K562 (cell line): Measurements from ENCODE around the gene RASL10B. TPM values are rescaled to one million over a fixed set of nuclear protein-coding genes. Genes with fewer than 3 reads are reported as not detected.

Experiments used
- ATAC-seq: fragments of 200-7000 bp; cut with Tn5 transposase; 3 replicates; pipeline ENCODE4 v1.9.1; 2020; ENCODE audit warnings: moderate library complexity
- BruUV-seq: library from RNA; stranded (reverse); fragments of 400-500 nt; replicated peaks from 2 replicates; lab custom pipeline; 2021; lab: Mats Ljungman, UMichigan
- CTCF ChIA-PET: fragments of 300-600 bp; formaldehyde crosslinking; extraction: SDS; loops from one replicate; lab custom pipeline; 2021; ENCODE audit warnings: low intra/inter-chr PET ratio; lab: Yijun Ruan, JAX
- POLR2A ChIA-PET: fragments of 300-600, 350-650 bp; sonication (Branson Sonifier 250); formaldehyde crosslinking; extraction: SDS; loops from one replicate; lab custom pipeline; 2021; ENCODE audit warnings: antibody characterized with exemption, inconsistent platforms; lab: Yijun Ruan, JAX
- DNase-seq, 4 experiments: peaks; one replicate each; pipeline versions ENCODE4 v3.0.0 to v3.0.0-alpha.2; 2011 to 2018; ENCODE audit warnings: low spot score in 3 of 4, mixed read lengths in 3 of 4; ENCODE audit errors: extremely low read depth in 1 of 4
- FAIRE-seq: peaks from 2 replicates; lab custom pipeline; 2011; peaks lifted over from hg19 to GRCh38; lab: Jason Lieb, UNC
- H2AFZ ChIP-seq: 2 replicates; pipeline ENCODE4 v1.6.0; 2011; ENCODE audit warnings: low read depth, low read length, control low read depth, inconsistent platforms
- H3K27ac ChIP-seq: fragments of 200-600 bp; 3 replicates; pipeline ENCODE4 v1.8.0; 2011; ENCODE audit warnings: low read depth, mild to moderate bottlenecking, control low read depth, inconsistent platforms, low read length, moderate library complexity, mixed read lengths; ENCODE audit errors: extremely low read depth
- H3K27me3 ChIP-seq, 2 experiments: fragments of 300-600 bp in 1 of 2; 2 replicates in 1 of 2; 3 replicates in 1 of 2; pipeline versions ENCODE4 v1.6.0 to v1.8.0; 2011; ENCODE audit warnings: inconsistent platforms in 2 of 2, low read length in 2 of 2, mild to moderate bottlenecking in 1 of 2, mixed read lengths in 1 of 2, moderate library complexity in 1 of 2; ENCODE audit not compliant: control insufficient read depth in 2 of 2, insufficient read depth in 2 of 2
- H3K36me3 ChIP-seq: fragments of 300-600 bp; 3 replicates; pipeline ENCODE4 v1.8.0; 2011; ENCODE audit warnings: mild to moderate bottlenecking, low read length, inconsistent platforms; ENCODE audit not compliant: control insufficient read depth, insufficient read depth
- H3K4me1 ChIP-seq, 2 experiments: fragments of 200-600 bp in 1 of 2; replicated peaks in 1 of 2; 2 replicates in 1 of 2; 3 replicates in 1 of 2; pipeline versions ENCODE4 v1.5.1 to v1.8.0; 2011; ENCODE audit warnings: inconsistent platforms in 2 of 2, low read length in 2 of 2, mild to moderate bottlenecking in 1 of 2, mixed read lengths in 1 of 2, moderate library complexity in 1 of 2; ENCODE audit not compliant: control insufficient read depth in 2 of 2, insufficient read depth in 2 of 2
- H3K4me2 ChIP-seq: 2 replicates; pipeline ENCODE4 v1.6.1; 2011; ENCODE audit warnings: low read length, control low read depth, inconsistent platforms, mixed read lengths; ENCODE audit not compliant: insufficient read depth
- H3K4me3 ChIP-seq: fragments of 200-600 bp; sonication (generic), shearing (Covaris generic); 2 replicates; pipeline ENCODE4 v1.5.1; 2016; ENCODE audit warnings: control low read depth, inconsistent platforms
- H3K79me2 ChIP-seq: fragments of 200-600 bp; 3 replicates; pipeline ENCODE4 v1.8.0; 2011; ENCODE audit warnings: low read length, inconsistent platforms; ENCODE audit not compliant: control insufficient read depth, insufficient read depth
- H3K9ac ChIP-seq, 2 experiments: 2 replicates each; pipeline versions ENCODE4 v1.6.0 to v1.6.1; 2011; ENCODE audit warnings: low read depth in 2 of 2, low read length in 2 of 2, control low read depth in 1 of 2, inconsistent platforms in 1 of 2, mild to moderate bottlenecking in 1 of 2, mixed read lengths in 1 of 2; ENCODE audit not compliant: insufficient read depth in 1 of 2
- H3K9me1 ChIP-seq: one replicate; pipeline ENCODE4 v1.6.0; 2011; ENCODE audit warnings: inconsistent platforms, mild to moderate bottlenecking, low read length, moderate library complexity; ENCODE audit not compliant: control insufficient read depth, insufficient read depth
- H3K9me3 ChIP-seq: replicated peaks from 2 replicates; pipeline ENCODE4 v1.5.1; 2011; ENCODE audit warnings: low read depth, low read length, inconsistent platforms; ENCODE audit not compliant: control insufficient read depth, insufficient read depth
- H4K20me1 ChIP-seq: replicated peaks from 2 replicates; pipeline ENCODE4 v1.6.1; 2011; ENCODE audit warnings: low read length, inconsistent platforms, mixed read lengths; ENCODE audit not compliant: control insufficient read depth, insufficient read depth
- BRCA1 ChIP-seq, 2 experiments: fragments of 450-650 bp in 1 of 2; sonication (generic) in 1 of 2; formaldehyde crosslinking in 1 of 2; IDR thresholded peaks; 2 replicates each; pipeline versions ENCODE4 v1.5.0 to v1.6.1; 2017 to 2020; ENCODE audit warnings: mild to moderate bottlenecking in 1 of 2, missing genetic modification reagents in 1 of 2
- CBX2 ChIP-seq: fragments of 200-600 bp; sonication (generic); IDR thresholded peaks from one replicate; pipeline ENCODE4 v1.6.1; 2012; ENCODE audit warnings: mild to moderate bottlenecking, low read length, inconsistent platforms; ENCODE audit not compliant: insufficient read depth, poor library complexity, severe bottlenecking
- JUND ChIP-seq, 2 experiments: IDR thresholded peaks; 2 replicates in 1 of 2; 3 replicates in 1 of 2; pipeline ENCODE4 v1.6.1; 2011; ENCODE audit warnings: borderline replicate concordance in 2 of 2, low read depth in 2 of 2, low read length in 2 of 2, improper control_type of control experiment in 1 of 2, missing biosample characterization in 1 of 2, missing genetic modification characterization in 1 of 2, missing genetic modification reagents in 1 of 2
- KDM1A ChIP-seq, 2 experiments: fragments of 450-650 bp; IDR thresholded peaks; 2 replicates each; pipeline ENCODE4 v1.6.1; 2016; ENCODE audit warnings: mild to moderate bottlenecking in 2 of 2
- MBD2 ChIP-seq: sonication (generic); IDR thresholded peaks from 2 replicates; pipeline ENCODE4 v1.6.1; 2016; ENCODE audit warnings: low read depth, borderline replicate concordance
- NR2F6 ChIP-seq: fragments of 450-650 bp; formaldehyde crosslinking; IDR thresholded peaks from 2 replicates; pipeline ENCODE4 v1.4.0; 2020; ENCODE audit warnings: mild to moderate bottlenecking
- RCOR1 ChIP-seq, 2 experiments: IDR thresholded peaks; 2 replicates each; pipeline ENCODE4 v1.6.1; 2012; ENCODE audit warnings: low read depth in 2 of 2, low read length in 2 of 2, borderline replicate concordance in 1 of 2, improper control_type of control experiment in 1 of 2
- SAP30 ChIP-seq: fragments of 200-600 bp; sonication (generic); IDR thresholded peaks from 2 replicates; pipeline ENCODE4 v1.6.1; 2012; ENCODE audit warnings: borderline replicate concordance, low read depth, mild to moderate bottlenecking, moderate library complexity, low read length, control low read depth, inconsistent platforms; ENCODE audit not compliant: insufficient read depth, poor library complexity, severe bottlenecking
- SMARCA5 ChIP-seq: fragments of 450-650 bp; IDR thresholded peaks from 2 replicates; pipeline ENCODE4 v1.6.1; 2016
- TCFL5 ChIP-seq: fragments of 250-450 bp; sonication (Bioruptor Pico); conservative IDR thresholded peaks from 2 replicates; pipeline ENCODE4 v1.6.1; 2021; ENCODE audit warnings: mild to moderate bottlenecking, moderate library complexity, matching md5 sums
- ZBTB7A ChIP-seq: IDR thresholded peaks from 2 replicates; pipeline ENCODE4 v1.6.1; 2011; ENCODE audit warnings: low read depth, mild to moderate bottlenecking, low read length, moderate library complexity, borderline replicate concordance; ENCODE audit not compliant: control insufficient read depth
- ZNF347 ChIP-seq: fragments of 450-650 bp; formaldehyde crosslinking; IDR thresholded peaks from 2 replicates; pipeline ENCODE4 v1.4.0; 2020; ENCODE audit warnings: low read depth, mild to moderate bottlenecking, moderate library complexity
- ZNF551 ChIP-seq: fragments of 250-450 bp; sonication (Bioruptor Pico); IDR thresholded peaks from 2 replicates; pipeline ENCODE4 v1.5.0; 2021; ENCODE audit warnings: mild to moderate bottlenecking, moderate library complexity
- WGBS: fragments of 100-300 bp; shearing (Covaris generic); methylation state at CpG from one replicate; pipeline ENCODE4 v1.1.6; 2016; ENCODE audit warnings: low coverage, mixed read lengths; ENCODE audit not compliant: insufficient coverage; ENCODE audit errors: missing lambda C conversion rate; 5-methylcytosine and 5-hydroxymethylcytosine counted together
- in situ Hi-C: fragments of 300-500 bp; cut with MboI; formaldehyde crosslinking; loops from 4 replicates; pipeline ENCODE4 v1.15.0; 2018; ENCODE audit warnings: inconsistent platforms, mixed read lengths
- intact Hi-C: fragments of 100-400 bp; cut with micrococcal nuclease; formaldehyde crosslinking; loops from 2 replicates; pipeline ENCODE4 v1.14.2; 2022
- polyA plus RNA-seq, 8 experiments: library from polyadenylated mRNA; depleted of rRNA in 4 of 8; stranded (reverse) in 5 of 8; unstranded in 3 of 8; fragments of >200 nt; fragmentation: Nextera tagmentation in 2 of 8; fragmentation: Illumina TruSeq in 1 of 8; extraction: Ambion mirVana in 2 of 8; extraction: Trizol in 1 of 8; gene quantifications; 2 replicates each; pipeline versions ENCODE4 v1.2.1 to v1.2.3, GENCODE V29; 2011 to 2014; ENCODE audit warnings: inconsistent platforms in 1 of 8, missing spikeins in 1 of 8
- total RNA-seq, 7 experiments: library from RNA; depleted of rRNA in 6 of 7; stranded (reverse); fragments of >200 nt in 6 of 7; fragmentation: Illumina TruSeq in 2 of 7; extraction: Trizol in 2 of 7; gene quantifications; 2 replicates each; pipeline versions ENCODE4 v1.2.1 to v1.2.3, GENCODE V29; 2011 to 2021; ENCODE audit warnings: low replicate concordance in 1 of 7
- TF ChIP-seq, protein P1 (sequence below): fragments of 200-800 bp; sonication (Bioruptor generic); IDR thresholded peaks from 2 replicates; pipeline ENCODE4 v1.6.1; 2017; ENCODE audit warnings: missing genetic modification characterization, missing compliant biosample characterization
- TF ChIP-seq, protein P2 (sequence below): sonication (generic); formaldehyde crosslinking; IDR thresholded peaks from 2 replicates; pipeline ENCODE4 v1.8.0; 2022; ENCODE audit warnings: mild to moderate bottlenecking, low read depth, missing genetic modification reagents

The RASL10B gene
- total and polyA plus RNA-seq, 9 of the 15 experiments (the other 6 are each of a cell fraction or from before 2014, with no cell fraction given) = 0.04 to 0.31 (median 0.14) TPM; not detected in 2

DNA sequence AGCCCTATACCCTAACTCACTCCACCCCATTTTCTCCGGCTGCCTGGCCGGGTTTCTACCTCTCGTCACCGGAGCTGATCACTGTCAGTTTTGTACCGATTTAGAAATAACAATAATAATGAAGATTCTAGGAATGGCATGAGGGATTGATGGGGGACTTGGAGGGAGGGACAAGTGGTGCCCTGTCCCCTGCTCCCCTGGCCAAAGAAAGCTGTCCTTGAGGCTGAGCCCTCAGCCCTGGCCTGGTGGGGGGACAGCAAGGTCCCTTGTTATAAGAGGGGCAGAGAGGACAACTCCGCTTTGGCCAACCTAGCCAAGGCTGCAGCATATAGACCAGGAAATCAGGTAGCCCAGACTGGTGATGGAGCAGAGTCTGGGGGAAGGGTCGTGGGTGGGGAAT lies 11.1 kb downstream of the RASL10B start (continued):
- TF ChIP-seq SAP30 (no peak), ZNF347 (no peak), CBX2 (no peak), ZBTB7A (no peak)

DNA sequence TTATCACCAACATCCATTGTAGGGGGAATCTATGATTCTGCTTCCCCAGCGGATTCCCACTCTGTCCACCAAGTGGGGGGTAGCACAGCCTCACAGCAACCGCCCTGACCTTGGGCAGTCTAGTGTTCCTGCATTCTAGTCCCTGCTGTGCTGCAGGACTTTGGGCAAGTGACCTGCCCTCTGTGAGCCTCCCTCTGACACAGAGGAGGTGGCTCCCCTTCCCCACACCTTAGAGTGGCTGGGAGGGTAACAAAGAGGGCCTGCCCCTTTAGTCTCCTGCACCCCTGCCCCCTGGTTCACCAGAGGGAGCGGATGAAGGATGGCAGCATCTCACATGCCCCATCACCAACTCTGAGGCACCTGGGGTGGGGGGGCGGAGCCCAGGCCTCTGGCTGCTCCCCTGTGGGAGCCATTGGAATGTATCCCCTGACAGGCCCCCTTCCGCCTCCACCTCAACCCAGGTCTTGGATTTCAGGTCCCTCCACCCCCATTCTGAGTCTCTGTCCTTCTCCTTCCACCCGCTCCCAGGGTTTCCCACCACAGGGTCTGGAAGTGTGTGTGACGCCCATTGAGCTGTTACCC lies 11.5 kb downstream of the RASL10B start:
- BruUV-seq = no TSS peak
- peaks cover 4% of the 10 kb centered on the region for H3K9me1 ChIP-seq
- H3K4me2 ChIP-seq = no peak overlapping the region
- no peak overlapping the region for H3K4me3 ChIP-seq
- DNase-seq = no peak
- no peak overlapping the region for H2AFZ ChIP-seq
- CTCF ChIA-PET = no interaction called here
- H3K4me1 ChIP-seq = peaks cover 0 to 16% of the 10 kb centered on the region in 2 experiments; a peak in 3 of 5 replicates
- no peak overlapping the region for H3K9ac ChIP-seq
- in situ Hi-C loops = loop anchor here (10.0 to 25.0 kb wide), 2 partner anchors 598 to 1306 kb away; partner anchors contain the start of genes NLE1 and UNC45B
- 2% methylated on average over 6 of the region's 7 CpGs for WGBS
- peaks cover 17% of the 10 kb centered on the region for H4K20me1 ChIP-seq
- TF ChIP-seq KDM1A (IDR thresholded peaks at IDR 0.05) (no peak), RCOR1 (IDR thresholded peaks at IDR 0.05; ENCODE audit: borderline replicate concordance in 1 of 2, low read depth in 2 of 2, low read length in 2 of 2) (no peak), ZNF551 (no peak), SMARCA5 (no peak), JUND (IDR thresholded peaks at IDR 0.05; ENCODE audit: borderline replicate concordance, low read depth, low read length) (no peak), JUND (tag; IDR thresholded peaks at IDR 0.05; ENCODE audit: borderline replicate concordance, low read depth, low read length) (no peak), MBD2 (no peak), BRCA1 (IDR thresholded peaks at IDR 0.05) (no peak), BRCA1 (CRISPR knock-in tag; IDR thresholded peaks at IDR 0.05) (no peak), TCFL5 (no peak), NR2F6 (CRISPR knock-in tag) (no peak)
- TF ChIP-seq, protein P1, sequence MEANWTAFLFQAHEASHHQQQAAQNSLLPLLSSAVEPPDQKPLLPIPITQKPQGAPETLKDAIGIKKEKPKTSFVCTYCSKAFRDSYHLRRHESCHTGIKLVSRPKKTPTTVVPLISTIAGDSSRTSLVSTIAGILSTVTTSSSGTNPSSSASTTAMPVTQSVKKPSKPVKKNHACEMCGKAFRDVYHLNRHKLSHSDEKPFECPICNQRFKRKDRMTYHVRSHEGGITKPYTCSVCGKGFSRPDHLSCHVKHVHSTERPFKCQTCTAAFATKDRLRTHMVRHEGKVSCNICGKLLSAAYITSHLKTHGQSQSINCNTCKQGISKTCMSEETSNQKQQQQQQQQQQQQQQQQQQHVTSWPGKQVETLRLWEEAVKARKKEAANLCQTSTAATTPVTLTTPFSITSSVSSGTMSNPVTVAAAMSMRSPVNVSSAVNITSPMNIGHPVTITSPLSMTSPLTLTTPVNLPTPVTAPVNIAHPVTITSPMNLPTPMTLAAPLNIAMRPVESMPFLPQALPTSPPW = no peak
- TF ChIP-seq, protein P2, sequence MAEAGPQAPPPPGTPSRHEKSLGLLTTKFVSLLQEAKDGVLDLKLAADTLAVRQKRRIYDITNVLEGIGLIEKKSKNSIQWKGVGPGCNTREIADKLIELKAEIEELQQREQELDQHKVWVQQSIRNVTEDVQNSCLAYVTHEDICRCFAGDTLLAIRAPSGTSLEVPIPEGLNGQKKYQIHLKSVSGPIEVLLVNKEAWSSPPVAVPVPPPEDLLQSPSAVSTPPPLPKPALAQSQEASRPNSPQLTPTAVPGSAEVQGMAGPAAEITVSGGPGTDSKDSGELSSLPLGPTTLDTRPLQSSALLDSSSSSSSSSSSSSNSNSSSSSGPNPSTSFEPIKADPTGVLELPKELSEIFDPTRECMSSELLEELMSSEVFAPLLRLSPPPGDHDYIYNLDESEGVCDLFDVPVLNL (CRISPR knock-in tag) = no peak
- no peaks in the 10 kb centered on the region for H3K9me3 ChIP-seq
- peaks cover 21 to 72% of the 10 kb centered on the region in 2 experiments for H3K27me3 ChIP-seq
- no peaks in the 10 kb centered on the region for H3K79me2 ChIP-seq
- ATAC-seq = no peak
- POLR2A ChIA-PET = interaction anchor here (0.6 to 0.8 kb wide), 2 partner anchors 8 to 94 kb away, joined by 3 read pairs; no protein-coding TSS in a partner anchor
- H3K36me3 ChIP-seq = no peaks in the 10 kb centered on the region
- no peak for FAIRE-seq
- intact Hi-C loops = no loop called here
- H3K27ac ChIP-seq = no peak overlapping the region
